HUES48 (cell line): ENCODE data around the gene TAS2R40.
"Not testable (repeated sequence)": the region's sequence is repeated elsewhere in the genome, so short reads cannot be mapped to it uniquely, and the experiment has no call there.

ENCODE experiments used
- H3K27ac ChIP-seq: one replicate; pipeline ENCODE4 v1.7.0; 2013; ENCODE audit warnings: low read depth, low read length, inconsistent platforms
- H3K27me3 ChIP-seq: 2 replicates; pipeline ENCODE4 v1.6.1; 2013; ENCODE audit warnings: mild to moderate bottlenecking, low read length; ENCODE audit not compliant: control insufficient read depth, insufficient read depth
- H3K36me3 ChIP-seq: 2 replicates; pipeline ENCODE4 v1.6.1; 2013; ENCODE audit warnings: low read length; ENCODE audit not compliant: control insufficient read depth, insufficient read depth
- H3K4me1 ChIP-seq: 2 replicates; pipeline ENCODE4 v1.6.1; 2013; ENCODE audit warnings: mild to moderate bottlenecking, low read length; ENCODE audit not compliant: control insufficient read depth, insufficient read depth
- H3K4me3 ChIP-seq: 2 replicates; pipeline ENCODE4 v1.5.1; 2013; ENCODE audit warnings: mild to moderate bottlenecking, low read depth, low read length
- H3K9ac ChIP-seq: 2 replicates; pipeline ENCODE4 v1.6.1; 2013; ENCODE audit warnings: mild to moderate bottlenecking, low read depth, low read length, moderate library complexity
- H3K9me3 ChIP-seq: 2 replicates; pipeline ENCODE4 v1.6.1; 2013; ENCODE audit warnings: low read length; ENCODE audit not compliant: control insufficient read depth, insufficient read depth

Gene TAS2R40

DNA sequence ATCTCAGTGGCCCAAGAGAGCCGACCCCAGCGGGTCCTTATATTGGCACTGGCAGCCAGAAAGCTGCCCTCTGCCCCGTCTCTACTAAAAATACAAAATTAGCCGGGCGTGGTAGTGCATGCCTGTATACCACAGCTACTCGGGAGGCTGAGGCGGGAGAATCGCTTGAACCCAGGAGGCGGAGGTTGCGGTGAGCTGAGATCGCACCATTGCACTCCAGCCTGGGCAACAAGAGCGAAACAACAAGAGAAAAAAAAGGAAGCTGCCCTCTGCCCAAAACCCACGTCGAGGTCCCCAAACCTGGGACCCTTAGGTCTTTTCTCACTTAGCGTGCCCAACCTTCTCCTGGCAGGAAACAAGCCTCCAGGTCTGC, 42.3 kb downstream of the TAS2R40 start:
- not testable (repeated sequence) for H3K4me1 ChIP-seq, H3K27ac ChIP-seq, H3K9ac ChIP-seq, H3K27me3 ChIP-seq, H3K9me3 ChIP-seq
- H3K4me3 ChIP-seq = peak overlapping the region; percentile 86
- peaks cover 14% of the 10 kb centered on the region for H3K36me3 ChIP-seq

DNA sequence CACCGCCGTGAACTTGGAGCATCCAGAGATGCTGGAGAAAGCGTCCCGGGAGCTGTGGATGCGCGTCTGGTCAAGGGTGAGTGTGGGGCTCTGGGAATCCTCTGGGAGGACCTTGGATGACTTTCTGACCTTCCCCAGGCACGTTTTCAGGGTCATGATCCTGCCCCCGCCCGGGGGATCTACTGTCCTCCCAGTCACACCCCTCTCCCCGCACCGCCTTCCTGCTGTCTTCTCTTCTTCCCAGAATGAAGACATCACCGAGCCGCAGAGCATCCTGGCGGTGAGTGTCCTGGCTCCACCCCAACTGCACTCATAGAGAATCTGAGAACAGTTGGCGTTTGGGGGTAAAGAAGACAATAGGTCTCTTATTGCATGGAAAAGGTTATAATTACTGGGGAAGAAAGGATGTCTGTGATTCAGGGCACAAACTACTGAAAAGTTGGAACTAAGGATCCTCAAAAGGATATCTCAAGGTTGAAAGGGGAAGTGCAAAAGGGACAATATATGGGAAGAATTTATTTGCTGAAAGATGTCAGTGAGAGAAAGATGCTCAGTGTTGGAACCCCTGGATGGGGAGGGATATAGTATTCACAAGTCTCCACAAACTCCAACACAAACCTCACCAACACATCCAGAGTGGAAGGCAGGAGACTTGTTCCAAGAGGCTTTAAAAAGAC, 43.3 kb downstream of the TAS2R40 start:
- Histone ChIP-seq H3K9ac (no peak overlapping the region), H3K4me1 (no peaks in the 10 kb centered on the region), H3K27me3 (no peaks in the 10 kb centered on the region), H3K36me3 (peaks cover 20% of the 10 kb centered on the region), H3K27ac (no peak overlapping the region), H3K4me3 (no peak overlapping the region), H3K9me3 (no peaks in the 10 kb centered on the region)

- peaks cover 20% of the 10 kb centered on the region for H3K36me3 ChIP-seq
- no peaks in the 10 kb centered on the region for H3K4me1 ChIP-seq
- no peaks in the 10 kb centered on the region for H3K9me3 ChIP-seq
- no peak overlapping the region for H3K27ac ChIP-seq
- H3K9ac ChIP-seq = no peak overlapping the region
- H3K27me3 ChIP-seq = no peaks in the 10 kb centered on the region
- H3K4me3 ChIP-seq = no peak overlapping the region
These were observed 47.4 kb downstream of the TAS2R40 start for GRCh38 chr7:143269251-143269650.

- H3K9me3 ChIP-seq = no peaks in the 10 kb centered on the region
- H3K27me3 ChIP-seq = no peaks in the 10 kb centered on the region
- H3K4me3 ChIP-seq = no peak overlapping the region
- no peak overlapping the region for H3K9ac ChIP-seq
- H3K36me3 ChIP-seq = peaks cover 17% of the 10 kb centered on the region
- H3K4me1 ChIP-seq = no peaks in the 10 kb centered on the region
- H3K27ac ChIP-seq = no peak overlapping the region
These were observed 49.4 kb downstream of the TAS2R40 start for GRCh38 chr7:143271240-143271639.
